LNCAP (cell line): ENCODE results near the gene TOPAZ1.

Experiments
- CTCF ChIP-seq: fragments of 450-650 bp; IDR thresholded peaks from 2 replicates; pipeline ENCODE4 v1.5.1; 2017; ENCODE audit warnings: mild to moderate bottlenecking

The TOPAZ1 gene

DNA sequence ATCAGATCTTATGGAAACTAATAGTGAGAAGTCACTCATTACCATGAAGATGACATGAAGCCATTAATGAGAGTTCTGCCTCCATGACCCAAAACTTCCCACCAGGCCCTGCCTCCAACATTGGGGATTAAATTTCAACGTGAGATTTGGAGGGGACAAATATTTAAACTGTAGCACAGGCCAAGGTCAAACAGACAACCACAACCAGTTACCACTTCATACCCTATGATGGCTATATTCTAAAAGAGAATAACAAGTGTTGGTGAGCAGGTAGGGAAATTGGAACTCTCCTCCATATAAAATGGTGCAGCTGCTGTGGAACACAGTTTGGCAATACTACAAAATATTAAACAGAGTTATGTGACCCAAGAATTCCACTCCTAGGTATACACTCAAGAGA is 133.8 kb downstream of the TOPAZ1 start:
- TF ChIP-seq CTCF, result no peak
